Dermis microvascular lymphatic vessel endothelial cell (primary cell): Measurements from ENCODE around the gene KIF22. TPM values are rescaled to one million over a fixed set of nuclear protein-coding genes. Genes with fewer than 3 reads are reported as not detected.
"Not testable (repeated sequence)": the region's sequence is repeated elsewhere in the genome, so short reads cannot be mapped to it uniquely, and the experiment has no call there.

ENCODE experiments used
- DNase-seq, 2 donors: peaks; one replicate each; pipeline versions ENCODE4 v3.0.0 to v3.0.0-alpha.2; 2010; ENCODE audit warnings: low read depth in 2 of 2
- total RNA-seq: library from RNA; depleted of rRNA; stranded (reverse); fragments of >200 nt; gene quantifications from 2 replicates; pipeline ENCODE4 v1.2.1, GENCODE V29; 2014

KIF22 gene
- total RNA-seq, 1 donor from 2014 or later = 47.2 TPM

GRCh38 chr16:29815032-29815721, 24.6 kb downstream of the KIF22 start:
- peak in 1 of 2 donors; percentile 33 for DNase-seq

DNA sequence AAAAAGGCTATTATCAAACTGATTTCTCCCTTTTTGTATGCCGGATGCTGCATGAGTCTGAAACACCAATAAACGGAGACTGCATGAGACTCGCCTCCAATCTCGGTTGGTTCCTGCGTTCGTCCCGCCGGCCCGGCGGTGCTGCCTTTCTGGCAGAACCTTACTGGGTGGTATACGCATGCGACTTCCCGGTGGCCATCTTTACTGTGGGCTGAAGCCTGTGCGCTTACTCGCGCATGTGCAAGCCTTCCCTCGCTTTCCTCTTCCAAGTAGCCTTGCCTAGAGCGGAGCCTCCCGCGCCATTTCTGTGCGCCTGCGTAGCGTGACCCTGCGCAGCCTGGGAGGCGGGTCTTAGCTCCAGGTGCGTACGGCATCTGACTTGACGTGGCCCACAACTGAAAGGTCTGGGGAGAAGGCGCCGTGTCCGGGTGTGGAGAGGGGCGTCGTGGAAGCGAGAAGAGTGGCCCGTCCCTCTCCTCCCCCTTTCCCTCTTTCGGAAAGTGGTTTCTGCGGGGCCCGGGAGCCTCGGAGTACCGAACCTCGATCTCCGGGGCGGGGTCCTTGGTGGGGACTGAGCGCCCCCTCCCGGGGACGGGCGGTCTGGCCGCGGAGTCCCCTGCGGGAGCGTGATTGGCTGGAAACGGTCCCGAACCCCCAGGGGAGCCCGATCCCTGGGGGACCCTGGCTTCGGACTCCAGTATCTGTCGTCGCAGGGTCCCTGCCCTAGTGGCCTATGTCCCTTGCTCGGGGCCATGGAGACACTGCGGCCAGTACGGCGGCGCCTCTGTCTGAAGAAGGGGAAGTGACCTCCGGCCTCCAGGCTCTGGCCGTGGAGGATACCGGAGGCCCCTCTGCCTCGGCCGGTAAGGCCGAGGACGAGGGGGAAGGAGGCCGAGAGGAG, 25.5 kb downstream of the KIF22 start, which contains the start of gene PAGR1:
Gene PAGR1, plus strand, starts transcription at position 360 of the 901 bp plus-strand sequence. Its CDS starts 374 bp downstream, at position 734.
- DNase-seq = peak; percentile 99 to 100

GRCh38 chr16:29816694-29817441, 26.3 kb downstream of the KIF22 start:
- peak in 1 of 2 donors; percentile 63 for DNase-seq

DNA sequence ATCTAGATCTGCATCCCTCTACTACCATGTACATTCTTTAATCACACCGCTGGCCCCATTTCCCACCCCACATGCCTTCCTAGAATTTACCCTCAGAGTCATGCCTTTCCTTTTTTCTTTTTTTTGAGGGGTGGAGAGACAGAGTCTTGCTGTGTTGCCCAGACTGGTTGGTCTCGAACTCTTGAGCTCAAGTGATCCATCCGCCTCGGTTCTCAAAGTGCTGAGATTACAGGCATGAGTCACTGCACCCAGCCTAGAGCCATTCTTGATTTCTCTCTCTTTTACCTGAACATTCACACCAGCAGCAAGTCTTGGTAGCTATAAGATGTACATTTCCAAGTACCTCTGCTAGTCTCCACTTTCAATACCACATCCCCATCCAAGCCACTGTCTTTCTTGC, 27.5 kb downstream of the KIF22 start:
- no peak for DNase-seq

DNA sequence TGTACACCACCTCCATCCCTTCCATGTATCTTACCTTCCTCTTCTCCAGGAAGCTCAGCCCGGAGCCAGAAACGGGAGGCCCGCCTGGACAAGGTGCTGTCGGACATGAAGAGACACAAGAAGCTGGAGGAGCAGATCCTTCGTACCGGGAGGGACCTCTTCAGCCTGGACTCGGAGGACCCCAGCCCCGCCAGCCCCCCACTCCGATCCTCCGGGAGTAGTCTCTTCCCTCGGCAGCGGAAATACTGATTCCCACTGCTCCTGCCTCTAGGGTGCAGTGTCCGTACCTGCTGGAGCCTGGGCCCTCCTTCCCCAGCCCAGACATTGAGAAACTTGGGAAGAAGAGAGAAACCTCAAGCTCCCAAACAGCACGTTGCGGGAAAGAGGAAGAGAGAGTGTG, 29.0 kb downstream of the KIF22 start:
- DNase-seq = no peak

GRCh38 chr16:29820271-29820701, 29.7 kb downstream of the KIF22 start, which contains the start of gene MVP:
Gene MVP (plus strand): TSS chr16:29820462. CDS start chr16:29830550, 10,088 bp downstream.
- peak in 1 of 2 donors; percentile 51 for DNase-seq

DNA sequence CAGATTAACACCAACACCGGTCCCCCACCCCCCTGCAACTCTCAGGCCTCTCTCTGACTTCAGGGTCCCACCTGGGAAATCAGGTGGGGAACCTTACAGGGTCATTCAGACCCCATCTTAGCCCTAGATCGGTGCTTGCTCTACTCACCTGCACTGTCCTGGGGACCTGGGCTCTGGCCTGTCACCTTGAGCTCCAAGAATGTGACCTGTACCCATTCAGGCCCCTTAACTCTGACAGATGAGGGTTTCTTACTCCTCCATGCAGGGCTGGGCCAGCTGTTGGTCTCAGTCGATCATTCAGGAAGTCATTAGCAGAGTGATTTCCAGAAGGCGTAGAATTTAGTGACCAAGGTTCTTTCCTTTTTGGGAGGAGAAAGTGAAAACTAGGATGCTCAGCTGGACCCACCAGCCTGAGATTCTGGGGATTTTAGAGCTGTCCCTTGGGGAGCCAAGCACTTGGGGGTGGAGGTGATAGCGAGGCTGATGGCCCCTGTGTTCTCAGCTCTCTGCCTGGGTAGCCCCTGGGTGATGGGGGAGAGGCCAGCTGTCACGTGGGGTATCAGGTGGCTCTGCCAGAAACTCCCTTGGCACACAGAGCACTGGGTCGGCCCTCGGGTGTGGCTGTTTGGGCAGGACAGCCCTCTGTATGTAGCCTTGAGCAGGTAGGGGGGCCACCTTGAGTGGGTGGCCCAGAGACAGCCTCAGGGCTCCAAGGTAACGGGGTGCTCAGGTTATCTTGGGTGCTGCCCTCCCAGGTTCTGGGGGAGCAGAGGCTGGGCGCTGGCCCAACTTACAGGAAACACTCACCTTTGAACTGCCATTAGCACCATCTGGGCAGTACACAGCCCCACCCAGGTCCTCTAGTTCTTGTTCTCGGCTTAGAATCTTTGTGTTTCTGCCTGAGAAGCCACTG, 30.4 kb downstream of the KIF22 start:
- DNase-seq = peak in 1 of 2 donors; percentile 57

- DNase-seq = peak in 1 of 2 donors; percentile 80
These were observed 31.1 kb downstream of the KIF22 start for GRCh38 chr16:29821643-29822115.

- peak in 1 of 2 donors; percentile 86 for DNase-seq
These were observed 34.1 kb downstream of the KIF22 start for GRCh38 chr16:29824589-29825144.

DNA sequence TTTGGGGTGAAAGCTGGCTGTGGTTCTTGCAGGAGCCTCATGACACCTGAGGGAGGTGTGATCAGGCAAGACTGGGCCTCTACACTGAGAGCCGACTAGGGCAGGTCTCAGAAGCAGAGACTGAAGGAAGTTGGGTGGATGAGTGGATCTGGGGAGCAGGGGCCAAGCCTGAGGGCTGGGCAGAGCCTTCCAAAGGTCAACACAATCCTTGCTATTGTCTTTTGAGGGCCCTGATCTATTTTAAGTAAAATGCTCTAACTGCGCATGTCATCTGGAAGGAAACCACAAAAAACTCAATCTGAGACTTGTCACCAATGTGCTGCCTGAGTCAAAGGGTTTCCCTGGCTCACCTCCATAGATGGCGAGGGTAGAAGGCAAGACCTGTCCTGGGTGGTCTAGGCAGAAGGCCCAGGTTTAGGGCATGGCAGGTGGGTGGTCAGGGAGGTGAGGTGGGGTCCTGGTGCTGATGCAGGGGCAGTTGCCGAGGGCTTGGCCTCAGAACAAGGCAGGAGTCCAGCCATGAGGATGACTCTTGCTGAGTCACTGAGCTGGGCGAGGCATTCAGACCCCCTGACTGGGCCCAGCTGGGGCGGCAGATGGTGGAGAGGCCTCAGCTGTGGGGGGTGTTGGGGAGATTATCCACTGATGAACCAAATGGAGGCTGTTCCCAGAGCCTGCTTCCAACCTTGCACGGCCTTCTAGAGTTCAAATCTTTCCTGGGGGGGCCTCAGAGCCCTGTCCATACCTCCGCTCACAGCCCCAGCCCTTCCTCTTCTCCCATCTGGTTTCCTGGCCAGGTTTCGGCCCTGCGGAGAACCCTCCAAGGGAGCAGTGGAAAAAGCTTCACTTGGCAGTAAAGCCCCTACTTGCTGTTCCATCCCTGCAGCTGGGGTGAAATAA, 34.8 kb downstream of the KIF22 start:
- DNase-seq = peak in 1 of 2 donors; percentile 67

DNA sequence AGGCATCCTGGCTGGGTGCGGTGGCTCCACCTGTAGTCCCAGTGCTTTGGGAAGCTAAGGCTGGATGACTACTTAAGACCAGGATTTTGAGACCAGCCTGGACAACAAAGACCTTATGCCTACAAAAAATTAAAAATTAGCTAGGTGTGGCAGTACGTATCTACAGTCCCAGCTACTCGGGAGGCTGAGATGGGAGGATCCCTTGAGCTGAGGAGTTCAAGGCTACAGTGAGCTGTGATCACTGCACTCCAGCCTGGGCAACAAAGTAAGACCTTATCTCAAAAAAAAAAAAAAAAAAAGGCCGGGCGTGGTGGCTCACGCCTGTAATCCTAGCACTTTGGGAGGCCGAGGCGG, 35.8 kb downstream of the KIF22 start:
- no peak for DNase-seq

DNA sequence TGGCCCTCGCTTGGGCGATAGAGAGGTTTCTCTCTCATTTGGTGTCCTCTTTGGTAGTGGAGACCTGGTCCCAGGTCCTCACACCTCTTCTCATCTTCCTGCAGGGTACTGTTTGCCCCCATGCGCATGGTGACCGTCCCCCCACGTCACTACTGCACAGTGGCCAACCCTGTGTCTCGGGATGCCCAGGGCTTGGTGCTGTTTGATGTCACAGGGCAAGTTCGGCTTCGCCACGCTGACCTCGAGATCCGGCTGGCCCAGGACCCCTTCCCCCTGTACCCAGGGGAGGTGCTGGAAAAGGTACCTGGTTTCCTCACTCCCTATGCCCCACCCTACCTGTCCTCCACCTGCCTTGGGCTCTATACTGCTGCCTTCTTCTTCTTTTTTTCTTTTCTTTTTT, 40.2 kb downstream of the KIF22 start:
- DNase-seq = no peak

GRCh38 chr16:29831490-29831889, 40.9 kb downstream of the KIF22 start:
- DNase-seq = no peak

DNA sequence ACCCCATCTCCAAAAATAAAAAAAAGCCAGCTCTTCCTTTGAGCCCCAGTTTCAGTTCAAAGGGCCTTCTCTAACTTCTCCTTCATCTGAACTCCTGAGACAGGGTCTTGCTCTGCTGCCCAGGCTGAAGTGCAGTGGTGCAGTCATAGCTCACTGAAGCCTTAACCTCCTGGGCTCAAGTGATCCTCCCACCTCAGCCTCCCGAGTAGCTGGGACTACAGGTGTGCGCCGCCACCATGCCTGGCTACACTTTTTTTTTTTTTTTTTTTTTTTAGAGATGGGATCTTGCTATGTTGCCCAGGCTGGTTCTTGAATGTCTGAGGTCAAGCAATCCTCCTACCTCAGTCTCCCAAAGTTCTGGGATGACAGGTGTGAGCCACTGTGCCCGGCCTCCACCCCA, 42.7 kb downstream of the KIF22 start:
- DNase-seq = not testable (repeated sequence)

DNA sequence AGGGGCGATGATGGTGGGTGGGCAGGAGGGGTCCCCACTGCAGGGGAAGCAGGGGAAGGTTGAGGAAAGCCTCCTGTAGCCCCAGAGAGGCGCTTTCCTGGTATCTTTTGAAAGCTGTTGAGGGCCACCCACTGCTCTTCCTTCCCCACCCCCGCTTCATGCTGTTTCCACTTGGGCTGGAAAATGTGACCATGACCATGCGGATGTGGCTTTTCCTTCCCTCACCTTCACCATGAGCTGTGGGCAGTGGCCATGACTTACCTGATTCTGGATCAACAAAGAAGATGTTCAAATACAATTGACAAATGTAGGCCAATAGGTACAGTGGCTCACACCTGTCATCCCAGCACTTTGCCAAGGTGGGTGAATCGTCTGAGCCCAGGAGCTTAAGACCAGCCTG, 43.5 kb downstream of the KIF22 start:
- no peak for DNase-seq

DNA sequence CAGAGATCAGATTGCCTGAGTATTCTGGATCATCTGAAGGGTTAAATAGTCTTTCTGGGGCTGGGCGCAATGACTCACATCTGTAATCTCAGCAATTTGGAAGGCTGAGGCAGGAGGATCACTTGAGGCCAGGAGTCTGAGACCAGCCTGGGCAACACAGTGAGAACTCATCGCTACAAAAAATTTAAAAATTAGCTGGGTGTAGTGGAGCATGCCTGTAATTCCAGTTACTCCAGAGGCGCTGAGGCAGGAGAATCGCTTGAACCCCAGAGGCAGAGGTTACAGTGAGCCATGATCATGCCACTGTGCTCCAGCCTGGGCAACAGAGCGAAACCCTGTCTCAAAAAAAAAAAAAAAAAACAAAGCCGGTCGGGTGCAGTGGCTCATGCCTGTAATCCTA, 45.4 kb downstream of the KIF22 start:
- no peak for DNase-seq

GRCh38 chr16:29836623-29837022, 46.1 kb downstream of the KIF22 start:
- no peak for DNase-seq

GRCh38 chr16:29837841-29838240, 47.3 kb downstream of the KIF22 start:
- peak in 1 of 2 donors; percentile 81 for DNase-seq

- DNase-seq = no peak
These were observed 49.3 kb downstream of the KIF22 start for GRCh38 chr16:29839822-29840221.
